Measurements from ENCODE around the gene PLA2G4E.

DNA sequence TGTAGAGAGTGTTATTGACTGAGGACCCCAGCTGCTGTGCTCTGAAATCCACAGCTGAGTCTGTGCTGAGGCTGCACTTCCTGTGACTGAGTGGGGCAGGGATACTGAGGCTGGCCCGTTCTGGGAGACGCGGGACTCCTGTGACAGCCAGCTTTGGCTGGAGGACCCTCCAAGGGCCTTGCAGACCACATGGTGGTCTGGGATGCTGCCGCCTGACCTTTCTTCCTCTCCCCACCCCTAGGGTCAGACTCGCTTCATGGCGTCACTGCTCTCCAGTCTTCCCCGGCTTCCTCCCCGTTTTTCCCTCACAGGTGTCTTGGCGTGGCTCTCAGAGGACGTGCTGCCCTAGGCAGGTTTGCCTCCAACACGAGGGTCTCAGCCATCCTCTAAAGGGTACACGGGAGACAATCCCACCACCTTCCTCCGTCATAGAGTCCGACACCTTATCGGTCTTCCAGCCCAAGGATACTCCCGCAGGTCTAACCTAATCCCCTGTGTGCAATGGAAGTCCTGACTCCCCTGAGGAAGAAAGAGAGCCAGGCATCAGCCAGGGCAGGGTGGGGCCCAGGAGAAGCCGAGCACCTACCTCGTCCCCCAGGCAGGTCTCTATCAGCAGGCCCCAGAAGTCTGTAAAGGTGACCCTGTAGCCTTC lies 28.6 kb downstream of the PLA2G4E start:
- TF ChIP-seq, protein P1, sequence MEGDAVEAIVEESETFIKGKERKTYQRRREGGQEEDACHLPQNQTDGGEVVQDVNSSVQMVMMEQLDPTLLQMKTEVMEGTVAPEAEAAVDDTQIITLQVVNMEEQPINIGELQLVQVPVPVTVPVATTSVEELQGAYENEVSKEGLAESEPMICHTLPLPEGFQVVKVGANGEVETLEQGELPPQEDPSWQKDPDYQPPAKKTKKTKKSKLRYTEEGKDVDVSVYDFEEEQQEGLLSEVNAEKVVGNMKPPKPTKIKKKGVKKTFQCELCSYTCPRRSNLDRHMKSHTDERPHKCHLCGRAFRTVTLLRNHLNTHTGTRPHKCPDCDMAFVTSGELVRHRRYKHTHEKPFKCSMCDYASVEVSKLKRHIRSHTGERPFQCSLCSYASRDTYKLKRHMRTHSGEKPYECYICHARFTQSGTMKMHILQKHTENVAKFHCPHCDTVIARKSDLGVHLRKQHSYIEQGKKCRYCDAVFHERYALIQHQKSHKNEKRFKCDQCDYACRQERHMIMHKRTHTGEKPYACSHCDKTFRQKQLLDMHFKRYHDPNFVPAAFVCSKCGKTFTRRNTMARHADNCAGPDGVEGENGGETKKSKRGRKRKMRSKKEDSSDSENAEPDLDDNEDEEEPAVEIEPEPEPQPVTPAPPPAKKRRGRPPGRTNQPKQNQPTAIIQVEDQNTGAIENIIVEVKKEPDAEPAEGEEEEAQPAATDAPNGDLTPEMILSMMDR (IDR thresholded peaks at IDR 0.05): no peak
- no peak for TF ChIP-seq POLR2A (IDR thresholded peaks at IDR 0.05)
